ENCODE measurements around the gene ITPRIP.

Gene ITPRIP

GRCh38 chr10:104340641-104341040 is 2.4 kb upstream of the ITPRIP start:
- DNase-seq, result no peak

- no peak for DNase-seq
Observed at GRCh38 chr10:104340111-104340526, 1.9 kb upstream of the ITPRIP start.

GRCh38 chr10:104339469-104340110 is 1.3 kb upstream of the ITPRIP start:
- no peak for DNase-seq

GRCh38 chr10:104337521-104337984 is 712 bp downstream of the ITPRIP start:
- DNase-seq, result peak in 1 of 2 experiments; percentile 36

GRCh38 chr10:104336821-104337467 is 1.3 kb downstream of the ITPRIP start:
- DNase-seq, result no peak

- DNase-seq, result no peak
Observed at GRCh38 chr10:104334965-104335650, 3.2 kb downstream of the ITPRIP start.

- DNase-seq, result no peak
Observed at GRCh38 chr10:104334561-104334960, 3.7 kb downstream of the ITPRIP start.

GRCh38 chr10:104333728-104334373 is 4.4 kb downstream of the ITPRIP start:
- no peak for DNase-seq

GRCh38 chr10:104333032-104333727 is 5.1 kb downstream of the ITPRIP start:
- DNase-seq, result peak in 1 of 2 experiments; percentile 36

GRCh38 chr10:104332243-104333031 is 5.8 kb downstream of the ITPRIP start:
- no peak for DNase-seq

- no peak for DNase-seq
Observed at GRCh38 chr10:104331208-104331838, 6.9 kb downstream of the ITPRIP start.

GRCh38 chr10:104330168-104331110 is 7.8 kb downstream of the ITPRIP start:
- no peak for DNase-seq

GRCh38 chr10:104329735-104330134 is 8.5 kb downstream of the ITPRIP start:
- no peak for DNase-seq

- DNase-seq, result peak; percentile 74 to 83
Observed at GRCh38 chr10:104328896-104329710, 9.2 kb downstream of the ITPRIP start.

GRCh38 chr10:104328646-104328895 is 9.7 kb downstream of the ITPRIP start:
- no peak for DNase-seq

- DNase-seq, result peak in 1 of 2 experiments; percentile 49
Observed at GRCh38 chr10:104327745-104328645, 10.3 kb downstream of the ITPRIP start.

- no peak for DNase-seq
Observed at GRCh38 chr10:104326991-104327610, 11.2 kb downstream of the ITPRIP start.
